A673 (cell line): ENCODE data around the gene RASA3. TPM values are rescaled to one million over a fixed set of nuclear protein-coding genes. Genes with fewer than 3 reads are reported as not detected.

Experiments used
- BruUV-seq: library from RNA; stranded (reverse); fragments of 400-500 nt; replicated peaks from 2 replicates; lab custom pipeline; 2021; lab: Mats Ljungman, UMichigan
- CTCF ChIA-PET: fragments of 300-600 bp; sonication (Branson Sonifier 250); formaldehyde crosslinking; loops from one replicate; lab custom pipeline; 2022; ENCODE audit warnings: antibody characterized with exemption; lab: Charles Lee
- POLR2A ChIA-PET: fragments of 300-600 bp; sonication (Branson Sonifier 250); formaldehyde crosslinking; loops from one replicate; lab custom pipeline; 2022; ENCODE audit warnings: antibody characterized with exemption; ENCODE audit not compliant: low non-redundant PET; lab: Charles Lee
- DNase-seq: peaks from one replicate; pipeline ENCODE4 v3.0.0-alpha.2; 2015; ENCODE audit warnings: low spot score
- H3K27ac ChIP-seq: fragments of 200-600 bp; sonication (generic); 2 replicates; pipeline ENCODE4 v1.5.1; 2016; ENCODE audit warnings: mixed run types, low read depth, mild to moderate bottlenecking, mixed read lengths, antibody characterized with exemption, low read length; ENCODE audit not compliant: poor library complexity, severe bottlenecking
- H3K27me3 ChIP-seq: fragments of 200-600 bp; sonication (generic); replicated peaks from 2 replicates; pipeline ENCODE4 v1.6.1; 2017; ENCODE audit warnings: mixed run types, low read depth, mild to moderate bottlenecking, mixed read lengths, antibody characterized with exemption, low read length; ENCODE audit not compliant: insufficient read depth, poor library complexity
- H3K36me3 ChIP-seq: fragments of 200-600 bp; sonication (generic); 2 replicates; pipeline ENCODE4 v1.6.1; 2016; ENCODE audit warnings: mixed run types, mild to moderate bottlenecking, mixed read lengths, antibody characterized with exemption, low read length; ENCODE audit not compliant: insufficient read depth, poor library complexity, severe bottlenecking
- H3K4me1 ChIP-seq: fragments of 200-600 bp; sonication (generic); 2 replicates; pipeline ENCODE4 v1.6.1; 2017; ENCODE audit warnings: mixed run types, mild to moderate bottlenecking, mixed read lengths, antibody characterized with exemption, low read length; ENCODE audit not compliant: insufficient read depth, poor library complexity, severe bottlenecking
- H3K4me3 ChIP-seq: fragments of 200-600 bp; sonication (generic); 2 replicates; pipeline ENCODE4 v1.5.1; 2016; ENCODE audit warnings: low read depth, mixed run types, mild to moderate bottlenecking, mixed read lengths, low read length; ENCODE audit not compliant: poor library complexity, severe bottlenecking
- H3K9me3 ChIP-seq: fragments of 200-600 bp; sonication (generic); 2 replicates; pipeline ENCODE4 v1.6.1; 2016; ENCODE audit warnings: mixed run types, low read depth, mild to moderate bottlenecking, mixed read lengths, antibody characterized with exemption, low read length; ENCODE audit not compliant: poor library complexity, severe bottlenecking
- CTCF ChIP-seq: fragments of 300-800, 200-600 bp; sonication (generic); conservative IDR thresholded peaks from 2 replicates; pipeline ENCODE4 v1.5.1; 2017; ENCODE audit warnings: low read depth, mild to moderate bottlenecking, antibody characterized with exemption, low read length, moderate library complexity, mixed read lengths
- EZH2 ChIP-seq: fragments of 200-600 bp; sonication (generic); IDR thresholded peaks from 2 replicates; pipeline ENCODE4 v1.6.1; 2017; ENCODE audit warnings: borderline replicate concordance, low read depth, mild to moderate bottlenecking, mixed read lengths, antibody characterized with exemption, low read length; ENCODE audit not compliant: poor library complexity, severe bottlenecking
- intact Hi-C: fragments of 100-400 bp; cut with micrococcal nuclease; formaldehyde crosslinking; loops from one replicate; pipeline ENCODE4 v1.10.0; 2022; ENCODE audit not compliant: unreplicated experiment
- total RNA-seq: library from RNA; stranded (reverse); gene quantifications from 2 replicates; pipeline ENCODE4 v1.2.3, GENCODE V29; 2021

RASA3 gene
- total RNA-seq, 1 experiment from 2014 or later: 22.1 TPM

- no peak for TF ChIP-seq CTCF
- no peak for TF ChIP-seq EZH2
- no peak for DNase-seq
- H3K9me3 ChIP-seq: no peaks in the 10 kb centered on the region
- no peaks in the 10 kb centered on the region for H3K27me3 ChIP-seq
- no peaks in the 10 kb centered on the region for H3K36me3 ChIP-seq
- H3K27ac ChIP-seq: no peak overlapping the region
- peaks cover 10% of the 10 kb centered on the region for H3K4me1 ChIP-seq
- BruUV-seq: no TSS peak
- ChIA-PET CTCF (no interaction called here), POLR2A (no interaction called here)
- intact Hi-C loops: no loop called here
- H3K4me3 ChIP-seq: no peak overlapping the region
These were observed 182.9 kb downstream of the RASA3 start for GRCh38 chr13:113949546-113949945.

GRCh38 chr13:113948034-113948742, 184.2 kb downstream of the RASA3 start:
- H3K9me3 ChIP-seq: no peaks in the 10 kb centered on the region
- ChIA-PET CTCF (no interaction called here), POLR2A (no interaction called here)
- peak; percentile 49 for DNase-seq
- BruUV-seq: no TSS peak
- intact Hi-C loops: no loop called here
- H3K4me1 ChIP-seq: peaks cover 10% of the 10 kb centered on the region
- no peaks in the 10 kb centered on the region for H3K36me3 ChIP-seq
- H3K4me3 ChIP-seq: no peak overlapping the region
- no peaks in the 10 kb centered on the region for H3K27me3 ChIP-seq
- TF ChIP-seq EZH2 (no peak), CTCF (no peak)
- H3K27ac ChIP-seq: no peak overlapping the region

GRCh38 chr13:113947311-113948033, 185.0 kb downstream of the RASA3 start:
- DNase-seq: no peak
- ChIA-PET POLR2A (no interaction called here), CTCF (no interaction called here)
- H3K9me3 ChIP-seq: no peaks in the 10 kb centered on the region
- H3K27ac ChIP-seq: no peak overlapping the region
- no peaks in the 10 kb centered on the region for H3K36me3 ChIP-seq
- intact Hi-C loops: no loop called here
- no TSS peak for BruUV-seq
- TF ChIP-seq CTCF (no peak), EZH2 (no peak)
- H3K4me3 ChIP-seq: no peak overlapping the region
- H3K4me1 ChIP-seq: peaks cover 10% of the 10 kb centered on the region
- H3K27me3 ChIP-seq: no peaks in the 10 kb centered on the region
